NCI-H510A treated with DMSO at 0.1 percent for 48 hours (cell line): ENCODE measurements around the gene NUBPL.
"Not testable (repeated sequence)": the region's sequence is repeated elsewhere in the genome, so short reads cannot be mapped to it uniquely, and the experiment has no call there.

Source experiments
- DNase-seq: peaks from one replicate; lab custom pipeline; 2025; lab: John Stamatoyannopoulos, UW

The NUBPL gene

DNA sequence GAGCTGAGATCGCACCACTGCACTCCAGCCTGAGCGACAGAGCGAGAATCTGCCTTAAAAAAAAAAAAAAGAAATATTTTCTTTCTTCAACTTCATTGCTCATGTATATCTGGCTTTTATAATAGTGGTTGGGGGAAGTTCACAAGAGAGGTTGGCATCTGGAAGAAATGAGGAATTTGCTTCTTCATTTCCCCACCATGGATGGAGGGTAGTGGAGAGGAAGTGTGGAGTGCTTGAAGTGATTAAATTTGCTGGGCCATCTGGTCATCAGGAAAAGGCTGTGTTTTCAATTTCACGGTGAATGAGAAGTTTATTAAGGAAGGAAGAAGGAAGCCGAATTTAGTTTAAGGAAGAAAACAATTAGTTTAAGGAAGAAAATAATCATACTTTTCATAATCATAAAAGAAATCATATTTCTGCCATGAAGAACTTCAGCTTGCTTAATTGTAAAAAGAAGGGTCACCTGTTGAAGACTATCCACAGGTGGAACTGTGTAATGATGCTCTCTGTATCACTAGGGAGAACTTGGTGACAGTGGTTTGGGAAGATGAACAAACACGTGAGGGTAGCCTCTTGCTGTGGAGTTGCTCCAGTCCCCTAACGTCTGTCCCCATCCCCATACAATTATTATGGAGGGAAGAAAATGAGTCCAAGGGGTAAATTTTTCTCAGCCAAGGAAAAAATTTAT is 318.6 kb downstream of the NUBPL start:
- DNase-seq = no peak

DNA sequence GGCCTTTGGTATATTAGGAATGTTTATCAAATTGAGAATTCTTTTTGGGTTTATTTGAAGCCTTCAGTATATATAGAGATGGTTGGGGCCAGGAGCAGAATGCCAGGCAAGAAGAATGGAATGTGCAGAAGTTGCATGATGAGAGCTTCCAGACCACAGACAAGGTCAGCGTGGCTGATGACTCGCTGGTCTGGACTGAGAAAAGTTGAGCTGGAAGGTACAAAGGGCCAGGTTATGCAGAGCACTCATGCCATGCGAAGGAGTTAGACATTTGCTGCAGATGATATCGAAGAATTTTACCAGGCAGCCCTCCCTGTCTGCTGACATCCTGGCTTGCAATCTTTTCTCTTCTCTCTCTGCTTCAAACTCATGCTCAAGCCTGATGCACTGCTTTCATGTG is 319.7 kb downstream of the NUBPL start:
- no peak for DNase-seq

DNA sequence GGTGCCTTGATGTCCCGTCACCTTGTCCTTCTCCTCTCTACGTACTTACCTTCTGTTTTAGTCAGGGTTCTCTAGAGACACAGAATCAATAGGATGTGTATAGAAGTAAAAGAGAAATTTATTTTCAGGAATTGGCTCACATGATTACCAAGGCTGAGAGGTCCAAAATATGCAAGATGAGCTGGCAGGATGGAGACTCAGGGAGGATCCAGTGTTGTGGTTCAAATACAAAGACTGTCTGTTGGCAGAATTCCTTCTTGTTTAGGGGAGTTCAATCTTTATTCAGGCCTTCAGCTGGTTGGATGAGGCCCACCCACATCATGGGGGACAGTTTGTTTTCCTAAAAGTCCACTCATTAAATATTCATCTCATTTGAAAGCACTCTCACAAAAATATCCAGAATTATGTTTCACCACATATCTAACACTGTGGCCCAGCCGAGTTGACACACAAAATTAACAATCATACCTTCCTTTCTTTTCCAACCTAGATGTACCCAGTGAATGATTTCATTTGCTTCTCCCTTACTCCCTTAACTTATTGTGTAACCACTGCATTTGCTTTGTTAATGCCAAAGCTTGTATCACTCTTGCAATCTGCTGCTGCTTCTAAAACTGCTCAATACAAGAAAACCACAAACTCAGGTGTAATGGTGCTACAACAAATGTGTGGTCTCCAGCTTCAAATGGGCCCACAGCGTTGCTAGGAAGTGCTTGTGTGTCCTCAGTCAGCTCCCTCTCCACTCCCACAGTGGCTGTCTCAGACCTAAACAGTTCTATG is 320.5 kb downstream of the NUBPL start:
- no peak for DNase-seq

DNA sequence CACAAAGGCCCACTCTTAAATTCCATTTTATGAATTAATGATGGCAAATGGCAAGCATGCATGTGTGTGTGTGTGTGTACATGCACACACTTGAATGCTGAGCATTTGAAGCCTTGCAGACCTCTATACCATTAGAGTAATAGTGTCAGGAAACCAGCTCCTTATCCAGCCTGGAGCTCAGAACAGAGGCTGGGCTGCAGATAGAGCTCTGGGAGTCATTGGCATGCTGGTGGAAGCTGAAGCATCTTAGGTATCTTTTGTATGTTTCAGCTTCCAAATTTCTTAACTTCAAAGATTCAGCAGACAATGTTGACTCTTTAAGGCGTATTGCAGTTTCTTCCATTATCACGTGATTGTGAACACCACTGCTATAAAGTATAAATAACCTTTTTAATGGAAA is 323.0 kb downstream of the NUBPL start:
- DNase-seq = no peak

DNA sequence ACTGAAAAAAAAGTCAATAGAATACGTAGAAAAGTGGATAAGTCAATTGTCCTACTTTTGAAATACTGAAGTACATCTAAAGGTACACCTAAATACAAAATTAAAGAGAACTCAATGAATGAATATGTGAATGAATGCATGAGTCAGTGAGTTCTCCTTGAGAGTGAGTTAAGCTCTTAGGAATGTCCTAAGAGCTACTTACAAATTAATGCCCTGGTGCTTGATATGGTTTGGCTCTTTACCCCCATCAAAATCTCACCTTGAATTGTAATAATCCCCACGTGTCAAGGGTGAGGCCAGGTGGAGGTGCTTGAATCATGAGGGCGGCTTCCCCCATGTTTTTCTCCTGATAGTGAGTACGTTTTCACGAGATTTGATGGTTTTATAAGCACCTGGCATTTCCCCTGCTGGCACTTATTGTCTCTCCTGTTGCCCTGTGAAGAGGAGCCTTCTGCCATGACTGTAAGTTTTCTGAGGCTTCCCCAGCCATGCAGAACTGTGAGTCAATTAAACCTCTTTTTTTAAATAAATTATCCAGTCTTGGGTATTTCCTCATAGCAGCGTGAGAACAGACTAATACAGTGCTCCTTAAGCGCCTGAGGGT is 323.7 kb downstream of the NUBPL start:
- DNase-seq = no peak

DNA sequence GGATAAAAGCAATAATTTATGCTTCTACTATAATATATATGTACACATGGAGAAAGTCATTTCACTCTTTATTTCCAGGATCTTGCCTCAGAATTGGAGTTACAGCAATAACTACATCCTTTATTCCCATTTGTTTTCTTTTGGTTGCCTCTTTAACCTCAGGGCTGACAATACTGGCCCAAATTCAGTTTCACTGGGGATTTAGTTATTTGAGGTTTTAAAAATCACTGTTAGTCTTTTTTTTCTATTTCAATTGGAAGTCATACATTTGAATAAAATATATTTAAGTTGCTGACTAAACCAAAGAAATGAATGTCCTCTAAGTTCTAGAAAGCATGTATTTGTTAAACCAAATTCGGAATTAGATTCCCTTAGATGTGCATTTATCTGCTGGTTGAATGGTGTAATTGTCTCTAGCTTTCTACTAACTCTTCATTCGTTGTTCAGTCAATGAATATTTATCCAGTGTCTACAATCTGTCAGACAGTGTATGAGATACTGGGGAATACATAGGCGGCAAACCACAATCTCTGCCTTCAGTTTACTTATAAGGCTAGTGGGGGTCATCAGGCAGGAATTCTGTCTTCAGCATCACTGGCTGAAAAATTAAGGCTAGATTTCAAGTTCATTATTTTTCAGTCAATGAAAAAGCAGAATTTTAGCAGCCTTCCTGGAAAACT is 325.1 kb downstream of the NUBPL start:
- DNase-seq = no peak

DNA sequence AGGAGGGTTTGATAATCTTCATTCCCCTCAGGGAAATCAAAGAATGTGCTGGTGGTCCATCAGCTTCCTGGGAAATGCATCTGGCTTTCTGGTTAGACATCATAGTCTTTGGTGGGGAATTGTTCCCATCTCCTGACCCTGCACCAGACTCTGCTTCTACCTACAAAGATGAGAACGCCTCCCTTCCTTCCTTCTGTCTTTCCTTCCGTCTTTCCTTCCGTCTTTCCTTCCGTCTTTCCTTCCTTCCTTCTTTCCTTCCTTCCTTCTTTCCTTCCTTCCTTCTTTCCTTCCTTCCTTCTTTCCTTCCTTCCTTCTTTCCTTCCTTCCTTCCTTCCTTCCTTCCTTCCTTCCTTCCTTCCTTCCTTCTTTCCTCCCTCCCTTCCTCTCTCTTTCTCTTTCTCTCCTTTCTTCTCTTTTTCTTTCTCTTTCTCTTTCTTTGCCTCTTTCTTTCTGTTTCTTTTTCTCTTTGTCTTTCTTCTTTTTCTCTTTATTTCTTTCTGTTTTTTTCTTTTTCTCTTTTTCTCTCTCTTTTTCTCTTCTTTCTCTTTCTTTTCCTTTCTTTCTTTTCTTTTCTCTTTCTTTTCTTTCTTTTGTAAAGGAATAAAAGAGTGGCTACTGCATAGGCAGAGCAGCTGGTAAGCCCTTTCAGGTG is 326.9 kb downstream of the NUBPL start:
- no peak for DNase-seq

DNA sequence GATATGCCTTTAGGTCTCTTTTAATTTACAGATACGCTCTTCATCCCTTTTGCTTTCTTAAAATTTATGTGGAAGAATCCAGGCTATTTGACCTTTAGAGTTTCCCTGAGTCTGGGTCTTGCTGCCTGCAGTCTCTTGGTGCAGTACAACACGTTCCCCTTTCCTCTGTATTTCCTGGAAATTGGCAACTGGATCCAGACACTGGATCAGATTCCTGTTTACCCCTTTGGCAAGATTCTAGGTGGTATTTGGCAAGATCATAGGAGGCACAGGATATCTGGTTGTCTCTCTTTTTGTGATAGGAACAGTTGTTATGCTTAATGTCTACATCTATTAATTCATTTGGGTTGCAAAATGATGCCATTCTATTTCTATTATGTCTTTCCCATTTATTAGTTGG is 328.1 kb downstream of the NUBPL start:
- DNase-seq = no peak

DNA sequence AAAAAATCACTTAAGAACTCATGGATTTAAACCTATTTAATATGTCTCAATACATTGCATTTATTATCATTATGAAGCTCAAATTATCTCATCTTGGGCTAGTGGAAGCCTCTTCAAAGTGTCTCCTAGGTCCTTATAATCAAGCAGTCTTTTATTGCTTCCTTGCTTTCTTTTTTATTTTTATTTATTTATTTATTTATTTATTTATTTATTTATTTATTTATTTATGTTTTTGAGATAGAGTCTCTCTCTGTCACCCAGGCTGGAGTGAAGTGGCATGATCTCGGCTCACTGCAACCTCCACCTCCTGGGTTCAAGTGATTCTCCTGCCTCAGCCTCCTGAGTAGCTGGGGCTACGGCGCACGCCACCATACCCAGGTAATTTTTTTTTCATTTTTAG is 329.0 kb downstream of the NUBPL start:
- not testable (repeated sequence) for DNase-seq

DNA sequence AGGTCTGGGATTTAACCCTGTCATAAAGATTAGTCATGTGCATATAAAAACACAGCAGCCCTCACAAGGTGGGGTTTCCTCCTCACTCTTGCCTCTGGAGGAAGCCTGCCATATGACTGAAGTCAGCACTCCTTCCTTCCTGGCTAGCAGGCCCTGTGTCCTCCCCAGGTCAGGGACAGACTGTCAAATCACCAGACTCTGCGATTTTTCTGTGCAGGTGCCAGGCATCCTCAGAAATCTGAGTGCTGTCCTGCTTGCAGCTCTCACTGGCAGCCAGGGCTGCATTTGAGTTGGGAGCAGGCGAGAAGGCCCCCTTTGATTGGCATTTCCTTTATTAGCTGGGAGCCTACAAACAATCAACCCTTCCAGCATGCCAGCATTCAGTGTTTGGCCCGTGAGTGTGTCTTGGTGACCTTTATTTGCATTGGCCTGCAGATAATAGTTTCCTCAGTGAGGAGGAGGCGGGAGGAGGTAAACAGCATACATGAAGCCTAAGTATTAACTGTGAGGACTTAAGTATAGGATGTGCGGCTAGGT is 332.1 kb downstream of the NUBPL start:
- DNase-seq = no peak

DNA sequence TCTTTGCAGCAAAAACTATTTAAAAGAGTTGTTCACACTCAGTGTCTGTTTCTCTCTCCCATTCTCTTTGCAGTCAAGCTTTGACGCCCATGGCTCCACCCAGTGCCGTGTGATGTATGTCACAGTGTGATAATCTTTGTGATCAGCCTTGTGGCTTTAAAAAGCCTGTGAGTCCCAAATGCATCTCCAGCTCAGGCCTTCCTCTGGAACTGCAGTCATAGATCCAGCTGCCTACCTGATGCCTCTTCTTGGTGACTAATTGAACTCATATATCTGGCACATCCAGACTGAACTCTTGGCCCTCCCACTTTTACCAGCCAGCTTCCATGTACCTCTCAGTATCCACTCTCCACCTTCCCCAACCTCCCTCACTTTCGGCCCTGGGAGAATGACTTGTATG is 333.1 kb downstream of the NUBPL start:
- no peak for DNase-seq

DNA sequence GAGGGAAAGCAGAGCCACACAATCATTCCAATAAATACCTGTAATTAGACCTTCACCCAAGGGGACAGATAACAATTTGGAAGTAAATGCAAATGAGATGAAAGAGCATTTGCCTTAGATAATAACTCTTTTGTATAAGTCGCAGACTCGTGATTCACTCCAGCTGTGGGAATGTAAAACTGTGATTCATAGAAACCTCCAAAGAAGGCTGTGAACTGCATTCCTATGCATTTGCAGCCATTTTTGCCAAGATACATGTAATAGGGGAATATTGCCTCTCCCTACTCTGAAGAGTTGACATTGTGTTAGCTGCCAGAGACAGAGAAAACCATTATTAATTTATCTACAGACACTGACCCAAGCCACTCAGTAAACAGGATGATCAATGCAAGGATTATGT is 334.0 kb downstream of the NUBPL start:
- no peak for DNase-seq

DNA sequence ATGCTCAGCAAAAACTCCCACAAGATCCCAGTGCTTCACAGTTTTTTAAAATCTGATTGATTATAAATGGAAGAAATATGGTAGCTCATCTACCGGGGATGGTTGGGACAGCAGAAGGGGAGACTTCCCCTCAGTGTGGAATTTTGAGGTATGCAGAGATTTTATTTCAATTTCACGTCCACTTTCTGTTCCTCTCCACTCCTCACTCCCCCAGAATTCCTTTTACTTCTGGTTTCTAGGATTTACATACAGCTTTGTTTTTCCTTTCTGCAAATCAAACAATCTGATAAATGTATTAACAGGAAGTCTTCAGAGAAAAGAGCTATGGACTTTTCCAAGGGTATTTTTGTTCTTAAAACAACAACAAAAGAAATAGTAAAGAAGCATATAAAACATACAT is 334.4 kb downstream of the NUBPL start:
- DNase-seq = no peak

DNA sequence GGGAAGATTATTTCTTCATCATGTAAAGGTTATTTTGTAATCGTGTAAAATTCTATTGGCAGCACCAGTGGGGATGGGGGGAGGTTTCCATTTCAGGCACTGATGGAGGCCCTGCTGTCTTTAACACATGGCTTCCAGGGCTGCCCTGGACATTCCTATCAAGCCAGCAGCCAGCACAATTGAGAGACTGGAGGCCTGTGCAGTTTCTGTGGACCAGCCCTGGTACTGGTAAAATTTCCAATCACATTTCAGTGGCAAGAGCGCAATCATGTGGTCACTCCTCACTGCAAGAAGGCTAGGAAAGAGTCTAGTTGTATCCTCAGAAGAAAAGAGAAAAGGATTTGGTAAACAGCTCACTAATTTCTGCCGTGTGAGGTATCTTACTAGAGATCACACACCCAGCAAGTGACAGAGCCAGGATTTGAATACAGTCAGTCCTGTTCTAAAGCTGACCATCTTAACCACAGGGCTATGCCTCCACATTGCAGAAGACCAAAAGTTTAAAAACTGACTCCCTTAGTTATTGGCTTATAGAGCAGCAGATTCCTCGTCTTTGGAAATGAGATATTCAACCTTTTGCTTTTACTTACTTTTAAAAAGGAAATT is 336.5 kb downstream of the NUBPL start:
- no peak for DNase-seq

DNA sequence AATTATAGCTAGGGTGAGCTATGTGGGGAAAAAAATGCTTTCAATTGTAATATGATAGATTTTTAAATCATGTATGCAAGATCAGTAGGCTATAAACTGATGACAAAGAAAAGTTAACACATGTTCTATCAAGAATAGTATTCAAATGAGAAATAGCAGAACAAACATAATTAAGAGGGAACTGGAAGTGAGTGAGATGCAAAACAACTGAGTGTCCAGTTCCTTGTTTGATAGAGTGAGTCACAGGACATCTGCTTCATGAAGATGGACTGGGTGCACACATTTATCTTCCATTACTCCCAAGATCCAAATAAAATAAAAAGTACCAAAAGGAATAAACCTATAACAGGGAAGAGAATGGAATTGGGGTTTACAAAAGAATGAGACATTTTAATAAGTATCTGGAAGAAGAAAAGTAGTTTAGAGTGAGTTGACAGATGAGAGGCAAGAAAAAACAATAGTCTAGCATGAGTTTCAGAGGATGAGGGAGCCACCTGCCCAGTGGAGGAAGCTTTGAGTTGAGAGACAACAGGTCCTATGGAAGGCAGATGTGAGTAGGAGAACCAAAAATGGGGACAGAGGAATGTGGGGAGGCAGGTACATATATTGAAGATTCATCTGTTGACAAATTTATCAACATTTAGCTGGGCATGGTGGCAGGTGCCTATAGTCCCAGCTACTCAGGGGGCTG is 337.8 kb downstream of the NUBPL start:
- DNase-seq = no peak

DNA sequence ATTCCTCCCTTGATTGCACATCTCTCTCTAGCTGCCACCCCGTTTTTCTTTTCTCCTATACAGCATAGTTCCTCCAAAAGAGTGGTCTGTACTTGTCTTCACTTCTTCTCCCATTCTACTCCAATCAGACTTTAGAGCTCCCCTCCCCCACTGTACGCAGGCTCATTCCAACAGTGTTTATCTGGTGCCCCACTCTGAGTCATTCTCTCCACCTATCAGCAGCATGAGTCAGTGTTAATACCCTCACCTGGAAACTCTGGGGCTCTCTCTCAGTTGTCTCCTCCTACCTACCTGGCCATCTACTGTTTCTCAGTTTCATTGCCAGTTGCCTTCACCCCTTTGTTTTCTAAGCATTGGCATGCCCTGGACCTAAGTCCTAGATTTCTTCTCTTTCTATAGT is 340.8 kb downstream of the NUBPL start:
- no peak for DNase-seq

DNA sequence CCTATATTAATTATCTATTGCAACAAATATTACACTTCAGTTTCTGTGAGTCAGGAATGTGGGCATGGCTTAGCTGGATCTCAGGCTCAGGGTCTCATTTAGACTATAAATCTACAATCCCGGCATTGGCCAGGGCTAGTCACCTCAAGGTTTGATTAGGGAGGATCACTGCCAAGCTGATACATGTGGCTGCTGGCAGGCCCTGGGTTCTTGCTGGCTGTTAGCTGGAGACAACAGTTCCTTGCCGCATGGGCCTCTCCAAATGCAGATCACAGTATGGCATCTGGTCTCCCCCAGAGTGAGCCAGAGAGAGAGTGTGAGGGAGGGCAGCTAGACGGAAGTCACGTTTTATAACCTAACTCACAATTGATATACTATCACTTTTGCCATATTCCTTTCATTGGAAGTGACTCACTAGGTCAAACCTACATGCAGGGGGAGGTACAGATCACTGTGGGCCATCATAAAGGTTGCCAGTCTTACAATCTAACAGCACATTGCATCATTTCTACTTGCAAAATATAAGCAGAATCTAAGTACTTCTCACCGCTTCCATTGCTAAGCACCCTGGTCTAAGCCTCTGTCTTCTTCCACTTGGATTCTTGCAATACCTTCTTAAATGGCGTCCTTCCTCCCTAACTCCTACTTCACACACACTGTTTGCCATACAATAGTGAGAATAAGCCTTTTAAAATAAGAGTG is 341.9 kb downstream of the NUBPL start:
- DNase-seq = no peak

DNA sequence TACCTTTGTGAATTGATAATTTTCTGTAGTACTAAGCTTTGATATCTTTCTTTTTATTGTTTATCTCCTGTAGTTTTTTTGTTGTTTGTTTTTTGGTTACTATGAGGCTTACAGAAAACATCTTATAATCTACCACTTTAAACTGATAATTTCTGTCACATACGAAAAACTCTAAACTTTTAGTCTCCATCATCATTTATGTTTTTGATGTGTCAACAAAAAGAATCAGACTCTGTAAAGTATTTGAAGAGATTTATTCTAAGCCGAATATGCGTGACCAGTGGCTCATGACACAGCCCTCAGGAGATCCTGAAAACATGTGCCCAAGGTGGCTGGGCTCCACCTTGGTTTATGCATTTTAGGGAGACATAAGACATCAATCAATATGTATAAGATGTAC is 348.8 kb downstream of the NUBPL start:
- no peak for DNase-seq
